Effector CD8-positive, alpha-beta T cell (primary cell): Measurements from ENCODE around the gene NYAP2.

Source experiments
- DNase-seq: peaks from one replicate; lab custom pipeline; 2025; lab: John Stamatoyannopoulos, UW

NYAP2 gene

DNA sequence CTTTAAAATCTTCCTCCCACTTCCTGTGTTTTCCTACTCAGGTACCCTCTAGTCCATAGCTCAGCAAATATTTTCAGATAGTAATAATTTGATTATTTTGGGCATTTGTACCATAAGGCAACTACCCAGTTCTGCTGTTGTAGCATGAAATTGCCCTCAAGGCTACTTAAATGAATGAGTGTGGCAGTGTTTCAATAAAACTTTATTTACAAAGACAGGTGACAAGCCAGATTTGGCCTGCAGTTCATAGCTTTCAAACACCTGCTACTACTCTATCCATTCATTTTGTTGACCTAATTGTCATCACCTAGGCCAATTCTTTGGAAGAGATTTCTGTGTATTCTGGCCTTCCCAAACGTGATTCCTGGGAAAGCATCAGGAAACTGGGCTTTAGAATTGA lies 28.9 kb downstream of the NYAP2 start:
- DNase-seq: no peak

DNA sequence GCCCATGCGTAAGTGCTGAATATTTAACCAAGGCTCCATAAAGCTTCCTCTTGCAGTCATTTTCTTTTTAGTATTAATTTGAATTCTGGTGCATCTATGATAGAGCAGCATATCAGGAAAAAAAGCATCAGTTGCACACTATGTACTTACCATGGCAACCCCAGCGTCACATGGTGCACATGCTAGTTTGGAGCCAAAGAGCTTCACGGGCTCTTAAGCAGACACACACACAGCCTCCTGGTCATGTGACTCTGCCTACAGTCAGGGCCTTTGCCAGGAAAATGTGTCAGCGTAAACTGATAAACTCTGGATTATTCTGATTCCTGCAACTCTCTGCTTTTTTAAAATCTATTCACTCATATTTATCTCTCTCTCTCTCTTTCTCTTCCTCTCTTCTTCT lies 30.2 kb downstream of the NYAP2 start:
- DNase-seq: no peak

DNA sequence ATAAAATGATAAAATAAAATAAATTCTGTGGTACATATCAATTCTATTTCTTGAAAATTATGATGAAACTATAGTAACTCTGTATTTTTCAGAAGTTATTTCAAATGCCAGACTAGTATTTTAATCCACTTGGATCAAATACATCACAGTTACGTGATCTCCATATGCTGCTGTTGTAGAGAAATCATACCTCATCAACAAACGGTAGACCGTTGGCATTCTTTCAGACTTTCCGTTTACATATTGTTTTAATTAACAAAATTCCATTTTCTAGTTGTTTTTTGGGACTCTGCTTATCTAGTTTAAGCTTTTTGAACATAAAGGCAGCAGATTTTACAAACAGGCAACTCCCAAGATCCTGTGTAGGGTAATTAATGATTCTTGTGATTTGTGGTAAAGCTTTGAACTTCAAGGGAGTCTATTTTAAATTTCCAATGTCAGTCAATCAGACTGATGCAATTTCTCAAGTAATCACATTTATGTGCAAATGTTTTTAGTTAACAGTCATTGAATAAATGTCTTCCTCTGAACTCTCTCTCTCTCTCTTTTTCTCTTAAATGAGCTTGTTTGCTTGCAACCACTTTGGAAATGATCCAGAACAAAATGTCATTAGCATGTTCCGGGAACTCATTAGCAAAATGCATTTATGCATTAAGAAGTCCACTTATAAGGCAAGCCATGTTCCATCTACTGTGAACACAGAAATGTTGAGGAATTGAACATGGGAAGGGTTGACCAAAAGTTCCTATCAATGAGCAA lies 31.8 kb downstream of the NYAP2 start:
- DNase-seq: no peak

DNA sequence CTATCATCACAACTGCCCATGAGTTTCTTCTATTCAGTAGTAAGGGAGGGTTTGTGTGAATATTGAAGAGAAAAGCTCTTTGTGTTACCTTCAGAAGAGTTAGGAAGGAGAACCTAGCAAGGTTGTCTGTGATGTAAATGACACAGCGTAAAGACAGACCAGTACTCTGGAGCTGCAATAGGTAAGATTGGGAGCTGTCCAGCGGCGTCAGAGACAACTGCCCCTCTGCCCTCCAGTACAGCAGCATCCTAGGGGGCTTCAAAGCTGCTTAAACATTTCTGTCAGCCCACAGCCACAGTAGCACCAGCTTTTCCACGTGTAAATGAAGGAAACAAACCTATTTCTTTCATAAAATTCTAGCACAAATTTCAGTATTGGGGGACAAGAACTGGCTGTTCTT lies 34.5 kb downstream of the NYAP2 start:
- DNase-seq: no peak

DNA sequence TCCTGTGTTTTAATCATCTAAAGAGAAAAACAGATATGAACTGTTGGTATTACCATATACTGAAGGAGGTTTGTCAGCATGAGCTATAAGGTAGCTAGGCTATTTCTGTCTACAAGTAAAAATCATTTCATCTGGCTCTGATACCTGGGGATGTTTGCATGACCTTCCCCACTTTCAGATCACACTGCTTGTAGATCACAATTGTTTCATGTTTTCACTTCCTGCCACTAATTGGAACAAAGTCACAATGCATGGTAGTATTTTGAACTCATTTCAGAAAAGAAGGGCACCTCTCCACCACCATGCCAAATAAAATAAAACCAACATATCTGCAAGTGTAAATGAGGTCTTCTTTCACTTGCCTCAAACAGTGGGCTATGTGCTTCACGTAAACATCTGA lies 37.8 kb downstream of the NYAP2 start:
- no peak for DNase-seq

DNA sequence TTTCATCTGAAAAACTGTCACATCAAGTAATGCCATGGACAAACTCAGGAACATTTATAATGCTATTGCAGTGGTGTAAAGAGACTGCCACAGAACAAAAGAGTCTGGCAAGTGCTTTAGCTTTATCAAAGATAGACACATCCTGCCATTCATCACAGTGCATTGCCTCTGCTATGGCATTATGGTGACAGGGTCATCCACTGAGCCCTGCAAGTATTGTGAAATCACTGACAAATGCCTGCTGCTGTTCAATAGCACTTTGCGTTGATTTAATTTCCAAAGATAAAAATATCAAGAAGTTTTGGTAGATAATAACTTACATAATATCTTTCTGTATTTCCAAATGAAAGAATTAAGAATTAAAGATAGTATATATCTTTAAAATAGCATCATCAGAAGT lies 38.7 kb downstream of the NYAP2 start:
- no peak for DNase-seq

DNA sequence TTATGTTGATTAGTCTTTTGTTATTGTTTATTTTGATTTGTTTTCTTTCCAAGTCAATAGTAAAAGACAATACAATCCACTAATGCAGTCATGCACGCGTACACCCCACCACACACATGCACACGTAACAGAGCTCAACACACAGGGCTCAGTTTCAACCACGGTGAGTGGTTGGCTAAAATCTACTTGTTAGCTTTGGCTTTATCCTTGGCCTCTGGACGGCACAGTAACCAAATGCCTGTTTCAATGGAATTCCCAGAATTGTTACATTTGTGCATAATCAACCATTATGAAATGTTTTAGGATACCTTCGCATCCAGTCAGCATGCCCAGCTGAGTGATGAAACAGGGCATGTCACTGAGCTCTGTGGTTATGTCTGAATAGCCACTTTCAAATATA lies 53.2 kb downstream of the NYAP2 start:
- DNase-seq: no peak

DNA sequence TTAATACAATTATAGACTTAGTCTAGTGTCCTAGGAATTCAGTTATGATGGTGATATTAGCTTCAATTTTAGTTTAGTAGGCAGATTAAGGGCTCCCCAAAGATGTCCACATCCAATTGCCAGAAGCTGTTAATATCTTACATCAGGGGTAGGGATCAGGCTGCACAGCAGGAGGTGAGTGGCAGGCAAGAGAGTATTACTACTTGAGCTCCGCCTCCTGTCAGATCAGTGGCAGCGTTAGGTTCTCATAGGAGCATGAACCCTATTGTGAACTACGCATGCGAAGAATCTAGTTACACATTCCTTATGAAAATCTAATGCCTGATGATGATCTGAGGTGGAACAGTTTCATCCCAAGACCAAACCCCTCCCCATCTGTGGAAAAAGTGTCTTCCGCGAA lies 54.9 kb downstream of the NYAP2 start:
- no peak for DNase-seq

DNA sequence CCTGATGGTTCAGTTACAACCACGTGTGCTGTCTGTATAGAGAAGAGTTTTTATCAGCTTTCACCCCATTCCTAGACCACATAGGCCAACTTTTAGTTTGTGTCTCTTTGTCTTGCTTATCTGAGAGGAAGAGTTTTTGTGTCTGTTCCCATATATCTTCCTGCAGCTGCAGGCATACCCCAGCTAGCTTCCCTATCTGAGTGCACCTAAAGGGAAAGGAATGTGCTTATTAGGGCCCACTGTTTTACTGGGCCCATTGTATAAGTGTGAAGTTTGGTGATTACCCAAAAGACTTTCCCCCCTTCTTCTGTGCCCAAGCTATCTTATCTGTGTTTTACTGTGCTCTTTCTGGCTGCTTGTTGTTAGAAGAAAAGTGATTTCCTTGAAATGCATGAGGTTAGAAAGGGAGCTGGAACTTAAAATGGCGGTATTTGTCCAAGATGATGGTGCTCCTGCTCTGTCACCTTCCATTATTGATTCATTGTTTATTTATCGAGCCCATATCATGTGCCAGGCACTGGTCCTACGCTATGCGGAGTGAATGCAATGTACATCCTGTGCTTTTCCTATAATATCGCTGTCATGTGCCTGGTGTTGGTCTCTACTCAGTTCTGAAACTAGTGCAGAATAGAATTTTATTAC lies 57.2 kb downstream of the NYAP2 start:
- DNase-seq: no peak

DNA sequence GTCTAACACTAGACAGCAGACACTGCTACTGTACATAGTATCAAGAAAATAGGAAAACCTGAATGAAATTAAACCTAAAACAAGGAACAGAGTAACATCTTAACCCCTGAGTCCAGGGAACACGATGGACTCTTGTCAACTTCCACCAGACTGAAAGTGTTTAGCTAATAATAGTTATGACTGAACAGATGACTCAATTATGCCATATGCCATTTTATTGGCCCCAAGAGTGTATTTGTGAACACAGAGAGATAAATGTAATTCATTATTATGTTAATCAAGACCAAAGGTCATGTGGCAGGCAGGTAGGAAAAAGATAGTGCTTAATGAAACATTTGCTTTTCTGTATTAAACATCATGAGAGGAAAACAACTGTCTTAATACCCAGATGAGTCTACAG lies 58.0 kb downstream of the NYAP2 start:
- no peak for DNase-seq

DNA sequence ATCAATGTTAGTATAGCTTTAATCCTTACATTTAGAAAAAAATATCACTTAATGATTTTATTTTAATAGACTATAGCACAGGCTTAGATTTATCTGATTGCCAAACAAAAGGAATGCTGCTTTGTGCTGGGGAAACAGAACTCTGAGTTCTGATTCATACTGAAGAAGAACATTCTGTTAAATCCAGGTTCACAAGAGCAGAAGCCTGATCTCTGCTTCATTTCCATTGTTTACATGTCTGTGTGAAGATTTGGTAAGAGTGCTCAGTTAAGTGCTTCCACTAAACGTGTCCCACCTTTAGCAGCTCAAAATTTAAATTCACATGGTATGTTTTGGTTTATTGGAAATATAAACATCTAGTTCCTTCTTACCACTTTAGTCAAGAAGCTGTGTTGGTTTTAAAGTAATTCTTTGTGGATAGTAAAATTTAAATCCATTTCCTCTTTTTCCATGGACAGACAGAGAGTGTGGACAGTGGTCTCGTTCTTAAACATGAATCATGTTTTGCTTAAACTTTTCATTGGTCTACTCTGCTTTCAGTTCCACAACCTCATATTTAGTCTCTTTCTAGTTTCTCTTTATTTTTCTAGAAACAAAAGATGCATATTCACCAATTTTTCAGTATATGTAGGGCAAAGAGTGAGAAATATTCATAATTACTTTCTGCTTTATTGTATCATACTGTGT lies 59.1 kb downstream of the NYAP2 start:
- DNase-seq: no peak

DNA sequence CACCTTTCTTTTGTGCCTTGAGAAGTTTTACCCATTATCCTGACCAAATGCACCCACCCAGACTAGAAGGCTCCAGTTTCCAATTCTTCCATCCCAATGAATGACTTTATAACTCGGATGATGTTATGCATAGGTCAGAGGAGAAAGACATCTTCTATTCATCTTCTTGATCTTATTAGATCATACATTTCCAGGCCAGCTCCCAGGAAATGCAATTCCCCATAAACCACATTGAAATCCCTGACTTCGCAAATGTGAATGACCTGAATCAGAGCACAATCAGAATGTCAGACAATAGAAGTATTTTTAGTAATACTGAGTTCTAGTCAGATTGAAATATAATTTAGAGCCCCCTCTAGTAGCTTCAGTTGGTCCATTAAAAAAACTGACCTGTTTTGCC lies 62.9 kb downstream of the NYAP2 start:
- no peak for DNase-seq

DNA sequence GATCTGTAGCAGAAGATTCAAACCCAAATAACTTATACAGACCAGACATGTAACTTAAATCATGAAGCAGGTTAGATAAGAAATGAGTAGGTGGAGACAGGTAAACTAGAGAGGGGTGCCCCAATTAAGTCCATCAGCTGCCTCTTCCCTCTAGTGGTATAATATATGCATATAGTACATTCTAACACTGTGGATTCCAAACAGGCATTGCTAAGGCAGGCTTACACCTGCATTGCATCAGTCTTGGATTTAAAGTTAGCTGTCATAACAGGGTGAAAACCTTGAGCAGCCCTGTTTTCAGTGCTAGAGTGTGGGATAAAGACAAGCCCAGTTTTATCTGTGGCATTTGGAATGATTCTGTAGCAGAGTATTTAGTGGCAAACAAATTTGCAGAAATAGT lies 63.4 kb downstream of the NYAP2 start:
- DNase-seq: no peak

DNA sequence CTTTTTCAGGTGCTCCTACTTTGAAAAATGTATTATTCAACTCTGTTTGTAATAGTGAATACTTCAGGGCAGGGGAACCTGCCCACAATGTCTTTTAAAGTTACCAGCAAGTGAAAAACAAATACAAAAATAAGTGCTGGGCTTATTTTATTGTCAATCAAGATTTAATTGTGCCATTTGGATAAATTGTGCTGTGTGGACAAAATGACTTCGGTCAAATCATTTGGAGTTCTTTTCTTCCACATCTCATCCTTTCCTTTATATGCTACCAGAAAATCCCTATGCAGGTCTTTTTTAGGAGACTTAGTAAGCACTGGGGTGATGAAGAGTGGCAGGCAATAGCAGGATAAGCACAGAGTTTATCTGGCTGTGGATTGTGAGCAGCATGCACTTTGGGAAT lies 63.9 kb downstream of the NYAP2 start:
- DNase-seq: no peak

DNA sequence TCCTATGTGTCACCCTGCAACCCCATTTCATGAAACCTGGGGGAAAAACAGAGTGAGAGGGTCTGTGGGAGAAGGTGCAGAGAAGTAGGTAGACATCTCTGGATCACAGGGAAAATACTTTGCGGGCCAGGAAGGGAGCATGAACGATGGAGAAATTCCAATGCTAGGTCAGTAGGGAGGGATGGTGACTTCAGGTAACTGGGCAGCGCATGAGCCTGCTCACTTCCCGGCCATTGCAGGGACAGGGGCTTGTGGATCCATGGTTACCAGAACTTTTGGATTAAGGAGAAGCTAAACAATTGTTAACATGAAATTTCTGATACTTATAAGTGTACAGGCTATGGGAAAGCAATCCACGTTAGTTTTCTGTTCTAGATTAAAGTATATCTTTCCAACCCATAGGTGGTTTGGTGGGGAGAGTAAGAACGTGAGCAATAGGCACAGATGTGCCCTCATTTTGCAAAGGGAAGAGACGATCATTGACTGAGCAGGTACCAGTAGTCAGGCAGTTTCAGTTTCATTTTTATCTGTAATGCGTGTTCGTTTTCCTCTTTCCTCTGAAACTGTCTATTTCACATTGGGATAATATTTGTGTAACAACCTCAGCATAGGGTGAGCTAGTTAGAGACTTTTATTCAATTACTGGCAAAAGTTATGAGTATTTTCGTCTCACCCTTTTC lies 65.0 kb downstream of the NYAP2 start:
- DNase-seq: no peak

DNA sequence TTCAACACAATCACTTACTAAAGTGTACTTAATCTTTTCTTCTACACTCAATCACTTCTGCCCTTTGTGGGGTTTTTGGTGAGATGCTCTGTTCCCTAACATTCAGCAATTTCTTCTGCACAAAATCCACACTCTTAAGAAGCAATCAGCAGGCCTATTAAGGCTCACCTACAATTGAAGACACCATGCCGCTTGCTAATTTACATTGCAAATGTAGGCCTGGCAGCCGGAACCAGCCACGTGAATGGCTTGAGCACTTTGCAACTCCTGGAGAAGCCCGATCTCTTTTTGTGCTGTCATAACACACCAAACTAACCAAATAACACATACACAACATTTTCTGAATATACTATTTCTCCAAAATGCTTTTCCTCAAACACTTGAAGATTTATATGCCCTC lies 66.3 kb downstream of the NYAP2 start:
- no peak for DNase-seq

DNA sequence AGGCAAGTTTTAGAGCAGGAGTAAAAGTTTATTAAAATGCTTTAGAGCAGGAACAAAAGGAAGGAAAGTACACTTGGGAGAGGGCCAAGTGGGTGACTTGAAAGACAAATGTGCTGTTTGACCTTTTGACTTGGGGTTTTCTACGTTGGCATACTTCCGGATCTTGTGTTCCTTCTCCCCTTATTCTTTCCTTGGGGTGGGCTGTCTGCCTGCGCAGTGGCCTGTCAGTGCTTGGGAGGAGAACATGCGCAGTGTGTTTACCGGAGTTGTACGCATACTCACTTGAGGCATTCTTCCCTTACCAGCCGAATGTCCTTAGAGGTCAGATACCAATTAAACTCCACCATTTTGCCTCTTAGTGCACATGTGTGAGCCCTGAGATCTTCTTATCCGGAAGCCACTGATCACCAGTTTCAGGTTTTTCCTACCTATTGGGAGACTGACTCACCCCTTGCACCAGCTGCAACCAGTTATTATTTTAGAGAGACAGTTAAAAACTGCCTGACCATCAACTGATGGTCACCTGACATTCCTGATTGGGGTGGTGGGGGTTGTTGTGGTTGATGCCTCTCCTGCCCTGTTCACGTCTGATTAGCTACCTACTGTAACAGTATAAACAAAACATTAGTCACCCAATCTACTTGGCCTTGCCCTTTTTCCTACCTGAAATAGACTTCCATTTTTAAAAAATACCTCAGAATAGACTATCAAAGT lies 67.5 kb downstream of the NYAP2 start:
- no peak for DNase-seq

DNA sequence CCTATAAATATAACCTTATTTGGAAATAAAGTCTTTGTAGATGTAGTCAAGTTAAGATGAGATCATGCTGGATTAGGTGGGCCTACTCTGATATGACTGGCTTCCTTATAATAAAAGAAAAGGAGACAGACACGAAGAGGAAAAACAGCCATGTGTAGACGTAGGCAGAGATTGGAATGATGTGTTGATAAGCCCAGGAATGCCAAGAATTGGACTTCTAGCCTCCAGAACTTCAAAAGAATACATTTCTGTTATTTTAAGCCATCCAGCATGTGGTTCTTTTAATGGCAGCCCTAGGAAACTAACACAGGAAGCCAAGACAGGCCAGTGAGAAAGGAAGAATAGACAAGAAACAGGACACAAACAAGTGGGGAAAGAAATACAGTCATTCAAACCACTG lies 68.6 kb downstream of the NYAP2 start:
- DNase-seq: no peak

DNA sequence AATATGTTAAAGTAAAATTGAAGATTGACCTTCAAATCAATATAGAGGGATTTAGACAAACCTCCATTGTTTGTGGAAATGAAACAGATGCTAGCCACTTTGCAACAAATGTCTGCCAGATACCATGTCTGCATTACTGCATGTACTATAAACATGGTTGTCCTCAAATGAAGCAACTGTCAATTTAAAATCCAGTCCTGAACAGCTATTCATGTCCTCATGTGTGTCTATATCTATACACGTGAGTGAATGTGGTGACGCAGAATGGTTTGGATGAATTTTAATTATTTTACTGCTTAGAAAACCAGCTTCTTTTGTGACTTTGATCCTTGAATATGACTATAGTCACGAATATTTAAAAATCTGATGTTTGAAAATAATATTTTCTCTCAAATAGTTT lies 71.5 kb downstream of the NYAP2 start:
- no peak for DNase-seq

DNA sequence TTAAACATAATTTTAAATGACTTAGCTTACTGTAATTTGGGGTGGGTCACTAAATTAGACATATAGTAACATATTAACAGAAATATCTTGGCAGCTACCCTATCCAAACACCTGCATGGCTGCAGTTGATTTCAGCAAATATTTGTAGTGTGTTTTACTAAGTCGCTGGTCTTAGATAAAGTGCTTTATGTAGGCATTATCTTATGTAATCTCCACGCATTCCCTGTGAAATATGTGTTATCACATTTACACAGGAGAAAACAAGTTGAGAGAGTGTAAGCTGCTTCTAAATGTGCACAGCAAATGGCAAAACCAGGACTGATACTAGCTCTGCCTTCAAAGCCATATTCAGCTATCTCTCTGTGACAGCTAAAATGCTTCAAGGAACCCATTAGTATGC lies 72.0 kb downstream of the NYAP2 start:
- DNase-seq: no peak

DNA sequence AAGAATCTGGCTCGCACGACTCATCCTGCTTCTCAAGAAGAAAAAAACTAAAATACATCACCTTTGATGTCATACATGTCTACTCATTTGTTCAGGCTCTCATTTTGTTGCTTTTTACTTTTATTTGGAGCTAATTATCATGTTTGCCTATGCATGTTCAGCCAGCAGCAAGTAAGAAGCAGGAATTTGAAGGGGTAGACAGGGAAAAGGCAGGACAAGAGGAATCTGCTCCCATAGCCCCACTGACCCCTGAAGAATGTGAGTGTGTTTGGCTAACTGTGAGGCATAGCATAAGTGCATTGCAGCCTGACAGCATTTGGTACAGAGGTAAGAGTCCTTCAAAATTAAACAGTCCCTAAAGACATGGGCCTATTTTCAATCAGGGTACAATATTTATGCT lies 72.7 kb downstream of the NYAP2 start:
- no peak for DNase-seq

DNA sequence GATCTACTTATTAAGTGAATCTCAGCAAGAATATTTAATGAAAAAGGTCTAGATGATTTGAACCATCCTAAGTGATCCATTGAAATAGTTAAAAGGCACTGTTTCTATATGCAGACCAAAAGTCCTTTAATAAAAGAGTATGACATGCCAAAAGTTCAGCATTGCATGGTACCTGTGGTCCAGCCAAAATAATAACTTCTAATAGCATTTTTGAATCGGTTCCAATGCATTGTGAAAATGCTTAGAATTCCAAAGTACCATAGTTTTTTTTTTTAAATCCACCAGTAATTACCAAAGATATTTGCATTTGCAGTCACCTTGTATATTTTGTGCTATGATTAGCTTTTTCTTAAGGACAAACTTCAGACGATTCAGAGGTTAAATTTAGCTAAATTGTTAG lies 79.9 kb downstream of the NYAP2 start:
- DNase-seq: no peak
